ENCODE measurements around the gene TUNAR.

GRCh38 chr14:95920769-95921438, 44.3 kb downstream of the TUNAR start:
- TF ChIP-seq CTCF (IDR thresholded peaks at IDR 0.05) (no peak), EP300 (IDR thresholded peaks at IDR 0.05) (no peak)

Data from gastroesophageal sphincter (tissue), 3 donors.